IPS-15b (cell line): Measurements from ENCODE around the gene MT1X.
A peak's percentile ranks its signal among the peaks of the same experiment; 100 is the strongest.
"Not testable (repeated sequence)": the region's sequence is repeated elsewhere in the genome, so short reads cannot be mapped to it uniquely, and the experiment has no call there.

ENCODE experiments used
- H3K27me3 ChIP-seq: one replicate; pipeline ENCODE4 v1.6.1; 2013; ENCODE audit warnings: low read length; ENCODE audit not compliant: control insufficient read depth, insufficient read depth
- H3K36me3 ChIP-seq: one replicate; pipeline ENCODE4 v1.6.1; 2013; ENCODE audit warnings: low read length; ENCODE audit not compliant: control insufficient read depth, insufficient read depth
- H3K4me1 ChIP-seq: one replicate; pipeline ENCODE4 v1.6.1; 2013; ENCODE audit warnings: mild to moderate bottlenecking, low read length; ENCODE audit not compliant: control insufficient read depth, insufficient read depth
- H3K4me3 ChIP-seq: one replicate; pipeline ENCODE4 v1.5.1; 2013; ENCODE audit warnings: low read depth, low read length
- H3K9ac ChIP-seq: one replicate; pipeline ENCODE4 v1.6.1; 2013; ENCODE audit warnings: low read depth, mild to moderate bottlenecking, low read length
- H3K9me3 ChIP-seq: one replicate; pipeline ENCODE4 v1.6.1; 2013; ENCODE audit warnings: mild to moderate bottlenecking, low read length; ENCODE audit not compliant: control insufficient read depth, insufficient read depth

MT1X gene

DNA sequence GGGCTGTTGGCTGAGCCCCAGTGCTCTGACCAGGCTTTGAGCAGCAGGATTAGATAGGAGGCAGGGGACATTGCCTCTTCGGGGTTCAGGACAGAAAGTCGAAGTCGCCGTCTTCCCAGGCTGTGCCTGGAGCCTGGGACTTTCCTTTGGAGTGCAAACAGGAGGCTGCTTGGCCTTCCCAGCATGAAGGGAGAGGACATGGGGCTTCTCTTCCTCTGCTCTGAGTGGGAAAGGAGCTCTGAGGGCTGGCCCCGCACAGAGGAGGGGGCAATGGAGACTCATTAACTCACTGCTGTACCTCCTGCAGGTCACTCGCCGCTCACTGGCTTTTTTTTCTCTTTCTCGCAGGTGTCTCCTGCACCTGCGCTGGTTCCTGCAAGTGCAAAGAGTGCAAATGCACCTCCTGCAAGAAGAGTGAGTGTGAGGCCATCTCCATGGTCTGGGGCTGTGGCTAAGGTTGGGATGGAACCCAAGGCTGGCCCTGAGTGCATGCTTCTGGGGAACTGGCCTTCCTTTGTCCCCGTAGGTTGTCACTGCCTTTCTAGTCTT, 23.9 kb upstream of the MT1X start:
- Histone ChIP-seq H3K4me3 (peak overlapping the region; percentile 77), H3K4me1 (peaks cover 2% of the 10 kb centered on the region), H3K27me3 (peaks cover 84% of the 10 kb centered on the region), H3K9ac (no peak overlapping the region), H3K36me3 (no peaks in the 10 kb centered on the region), H3K9me3 (no peaks in the 10 kb centered on the region)

DNA sequence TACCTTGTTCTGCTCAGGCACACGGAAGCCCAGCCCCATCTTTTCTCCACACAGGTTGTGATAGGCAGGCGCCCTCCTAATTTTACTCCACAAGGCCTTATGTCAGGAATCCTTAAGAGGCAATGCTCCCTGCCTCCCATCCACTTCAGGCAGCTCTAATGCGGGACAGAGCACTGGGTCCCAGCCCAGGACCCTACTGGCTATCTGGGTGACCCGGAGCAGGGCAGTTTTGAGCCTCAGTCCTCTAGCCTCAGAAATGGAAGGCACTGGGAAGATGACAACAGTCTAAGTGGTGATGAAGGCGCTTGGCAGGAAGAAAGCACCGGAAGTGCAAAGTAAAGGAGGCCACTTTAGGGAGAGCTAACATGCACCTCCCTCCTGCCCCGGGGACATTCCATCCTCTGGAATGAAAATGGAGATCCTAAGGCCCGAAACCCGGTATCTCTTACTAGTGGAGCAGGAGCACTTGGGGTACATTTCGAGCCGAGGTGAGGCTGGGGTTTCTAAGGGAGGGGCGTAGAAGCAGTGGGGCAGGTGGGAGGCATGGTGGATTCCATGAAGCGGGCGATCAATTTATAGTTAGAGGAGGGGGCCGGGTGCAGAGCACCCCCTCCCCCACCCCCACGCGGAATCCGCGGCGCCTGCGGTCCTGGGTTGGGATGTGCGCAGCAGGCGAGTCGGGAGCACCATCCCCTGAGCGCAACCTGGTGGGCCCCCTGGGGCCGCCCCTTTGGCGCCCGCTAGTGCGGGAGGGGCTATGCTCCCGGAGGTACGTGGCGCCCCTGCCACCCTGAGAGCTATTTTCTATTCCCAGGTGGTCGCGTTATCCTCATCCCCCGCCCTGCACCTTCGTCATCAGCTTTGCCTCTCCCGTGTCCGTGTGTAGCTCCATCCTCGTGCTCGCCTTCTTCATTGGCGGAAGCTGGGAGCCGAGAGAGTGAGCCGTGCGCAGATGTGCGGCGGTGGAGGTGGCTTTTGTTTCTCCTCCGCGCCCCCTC, 19.6 kb upstream of the MT1X start:
- Histone ChIP-seq H3K9me3 (no peaks in the 10 kb centered on the region), H3K27me3 (peaks cover 99% of the 10 kb centered on the region), H3K9ac (no peak overlapping the region), H3K4me1 (peaks cover 5% of the 10 kb centered on the region), H3K4me3 (peak overlapping the region; percentile 62), H3K36me3 (no peaks in the 10 kb centered on the region)

DNA sequence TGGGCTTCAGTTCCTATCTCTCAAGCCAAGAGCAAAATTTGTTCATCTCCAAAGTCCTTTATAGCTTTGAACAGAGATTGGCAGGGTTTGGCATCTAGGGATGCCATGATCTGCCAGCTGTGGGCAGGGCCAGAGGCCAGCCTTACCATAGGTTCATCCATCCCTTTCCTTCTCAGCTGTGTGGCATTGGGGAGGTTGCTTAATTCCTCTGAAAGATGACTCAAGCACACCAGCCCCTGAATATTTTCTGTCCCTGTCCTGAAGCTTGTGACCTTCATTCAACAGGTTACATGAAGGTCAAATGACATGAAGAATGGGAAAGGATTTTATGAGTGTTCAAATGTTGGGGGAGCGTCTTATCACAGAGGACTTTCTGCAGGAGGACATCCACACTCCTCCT, 17.8 kb upstream of the MT1X start:
- Histone ChIP-seq H3K4me1 (peaks cover 3% of the 10 kb centered on the region), H3K9ac (no peak overlapping the region), H3K36me3 (no peaks in the 10 kb centered on the region), H3K9me3 (no peaks in the 10 kb centered on the region), H3K4me3 (no peak overlapping the region), H3K27me3 (peaks cover 100% of the 10 kb centered on the region)

DNA sequence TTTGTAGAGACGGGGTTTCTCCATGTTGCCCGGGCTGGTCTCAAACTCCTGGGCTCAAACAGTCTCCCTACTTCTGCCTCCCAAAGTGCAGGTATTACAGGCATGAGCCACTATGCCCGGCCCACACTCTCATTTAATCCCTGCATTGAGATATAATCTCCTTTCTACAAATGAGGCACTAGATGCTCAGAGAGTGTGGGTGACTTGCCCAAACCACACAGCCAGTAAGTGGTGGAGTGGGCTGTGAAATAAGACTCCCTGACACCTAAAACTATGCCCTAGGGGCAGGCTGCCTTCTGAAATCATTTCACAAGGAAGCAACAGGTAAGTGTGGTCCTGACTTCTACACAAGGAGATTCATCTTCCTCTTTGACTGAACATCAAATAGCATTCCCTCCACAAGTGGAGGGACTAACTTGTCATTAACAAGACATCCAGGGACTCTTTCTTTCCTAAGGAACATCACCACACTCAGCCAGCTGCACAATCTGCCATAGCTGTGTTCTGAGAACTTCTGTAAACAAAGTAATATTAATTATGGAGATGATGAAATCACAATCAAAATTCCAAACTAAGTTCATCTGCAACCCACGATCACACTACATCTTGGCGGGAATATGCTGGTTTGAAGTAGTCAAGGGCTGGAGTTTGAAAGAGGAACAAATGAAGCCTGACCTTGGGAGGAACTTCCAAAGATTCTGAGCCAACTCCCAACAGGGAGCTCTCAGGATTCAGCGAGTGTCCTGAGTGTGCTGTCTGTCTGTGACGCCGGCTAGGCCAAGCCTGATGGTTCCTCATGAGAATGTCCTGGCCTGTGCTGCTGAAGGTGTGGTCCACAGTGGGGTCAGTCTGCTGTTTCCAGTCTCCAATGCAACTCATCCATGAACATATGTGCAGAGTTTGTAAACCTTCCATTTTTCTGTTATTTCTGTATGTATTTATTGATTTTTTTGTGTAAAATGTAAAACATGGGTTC, 16.7 kb upstream of the MT1X start:
- peaks cover 100% of the 10 kb centered on the region for H3K27me3 ChIP-seq
- H3K4me1 ChIP-seq, H3K36me3 ChIP-seq, H3K4me3 ChIP-seq, H3K9me3 ChIP-seq, H3K9ac ChIP-seq: not testable (repeated sequence)

DNA sequence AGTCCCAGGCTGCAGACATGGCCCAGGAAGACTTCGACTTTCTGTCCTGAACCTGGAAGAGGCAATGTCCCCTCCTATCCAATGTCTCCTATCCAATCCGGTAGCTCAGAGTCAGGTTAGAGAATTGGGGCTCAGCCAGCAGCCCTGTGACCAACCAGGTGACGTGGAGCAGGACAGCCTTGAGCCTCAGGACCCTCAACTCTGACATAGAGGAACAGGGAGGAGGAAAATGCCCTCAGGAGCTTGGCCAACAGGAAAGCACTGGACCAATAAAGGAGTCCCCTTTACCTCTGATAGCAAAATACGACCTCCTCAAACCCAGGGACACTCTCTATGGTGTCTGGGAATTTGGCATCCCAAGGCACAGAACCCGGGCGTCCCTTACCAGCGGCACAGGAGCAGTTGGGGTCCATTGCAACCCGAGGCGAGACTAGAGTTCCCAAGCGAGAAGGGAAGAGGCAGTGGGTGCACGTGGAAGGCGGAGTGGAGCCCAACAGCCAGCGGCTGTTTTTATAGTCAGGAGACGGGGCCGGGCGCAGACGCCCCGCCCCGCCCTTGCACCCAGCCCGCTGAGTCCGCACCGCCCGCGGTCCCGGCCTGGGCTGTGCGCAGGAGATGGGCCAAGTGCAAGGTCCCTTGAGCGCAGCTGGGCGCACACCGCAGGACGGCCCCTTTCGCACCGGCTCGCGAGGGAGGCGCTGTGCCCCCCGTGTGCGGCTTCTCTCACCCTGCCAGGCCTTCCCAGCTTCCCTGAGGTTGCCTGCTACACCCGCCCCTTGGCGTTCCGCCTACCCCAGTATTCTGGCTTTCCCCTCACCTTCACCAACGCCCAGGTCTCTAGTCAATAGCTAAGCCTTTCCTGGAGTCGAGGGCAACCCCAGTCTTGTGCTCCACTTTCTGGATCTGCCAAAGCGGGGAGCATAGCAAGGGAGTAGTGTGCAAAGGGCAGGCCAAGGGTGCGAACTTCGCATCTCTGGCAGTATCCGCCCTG, 14.4 kb upstream of the MT1X start, which contains the start of gene MT1G:
MT1G (minus strand) TSS at position 485 of the 991 bp plus-strand sequence; CDS start at position 413, 72 bp downstream.
- Histone ChIP-seq H3K9ac (no peak within 1 kb of the TSS), H3K4me3 (peak within 1 kb of the TSS; percentile 40), H3K4me1 (peaks cover 8% of the 10 kb centered on the region), H3K9me3 (no peaks in the 10 kb centered on the region), H3K27me3 (peaks cover 100% of the 10 kb centered on the region), H3K36me3 (no peaks in the 10 kb centered on the region)

DNA sequence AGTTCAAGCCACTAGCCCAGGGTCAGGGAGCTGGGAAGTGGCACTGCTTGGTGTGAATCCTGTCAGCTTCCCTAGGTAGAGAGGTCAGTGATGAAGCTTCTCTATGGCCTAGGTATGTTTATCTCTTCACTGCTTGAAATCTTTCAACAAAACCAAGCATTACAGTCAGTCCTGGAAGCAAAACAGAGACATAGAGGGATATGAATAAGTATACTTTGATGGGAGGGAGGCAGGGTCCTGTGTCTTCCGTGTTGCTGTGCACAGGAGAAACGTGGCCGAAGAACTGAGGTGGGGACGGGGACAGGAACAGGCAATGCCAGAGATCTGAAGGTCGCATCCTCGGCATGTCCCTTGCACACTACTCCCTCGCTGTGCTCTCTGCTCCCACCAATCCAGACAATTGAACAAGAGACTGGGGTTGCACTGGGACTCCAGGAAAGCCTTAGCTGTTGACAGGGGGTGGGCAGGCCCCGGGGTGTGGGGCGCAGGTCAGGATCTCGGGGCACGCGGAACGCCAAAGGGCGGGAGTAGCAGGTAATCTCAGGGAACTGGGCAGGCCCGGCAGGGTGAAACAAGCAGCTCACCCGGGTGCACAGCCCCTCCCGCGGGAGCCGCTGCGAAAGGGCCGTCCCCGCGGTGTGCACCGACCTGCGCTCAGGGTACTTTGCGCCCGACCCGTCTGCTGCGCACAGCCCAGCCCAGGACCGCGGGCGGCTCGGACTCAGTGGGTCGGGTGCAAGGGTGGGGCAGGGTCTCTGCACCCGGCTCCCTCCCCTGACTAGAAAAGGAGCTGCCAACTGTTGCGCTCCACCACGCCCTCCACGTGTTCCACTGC, 13.0 kb upstream of the MT1X start, which contains the start of gene MT1H:
MT1H (plus strand) TSS at position 810 of the 835 bp plus-strand sequence. CDS start 71 bp downstream, outside the sequence.
- Histone ChIP-seq H3K4me3 (peak within 1 kb of the TSS; percentile 48), H3K9me3 (no peaks in the 10 kb centered on the region), H3K9ac (no peak within 1 kb of the TSS), H3K27me3 (peaks cover 97% of the 10 kb centered on the region), H3K4me1 (peaks cover 11% of the 10 kb centered on the region), H3K36me3 (no peaks in the 10 kb centered on the region)

DNA sequence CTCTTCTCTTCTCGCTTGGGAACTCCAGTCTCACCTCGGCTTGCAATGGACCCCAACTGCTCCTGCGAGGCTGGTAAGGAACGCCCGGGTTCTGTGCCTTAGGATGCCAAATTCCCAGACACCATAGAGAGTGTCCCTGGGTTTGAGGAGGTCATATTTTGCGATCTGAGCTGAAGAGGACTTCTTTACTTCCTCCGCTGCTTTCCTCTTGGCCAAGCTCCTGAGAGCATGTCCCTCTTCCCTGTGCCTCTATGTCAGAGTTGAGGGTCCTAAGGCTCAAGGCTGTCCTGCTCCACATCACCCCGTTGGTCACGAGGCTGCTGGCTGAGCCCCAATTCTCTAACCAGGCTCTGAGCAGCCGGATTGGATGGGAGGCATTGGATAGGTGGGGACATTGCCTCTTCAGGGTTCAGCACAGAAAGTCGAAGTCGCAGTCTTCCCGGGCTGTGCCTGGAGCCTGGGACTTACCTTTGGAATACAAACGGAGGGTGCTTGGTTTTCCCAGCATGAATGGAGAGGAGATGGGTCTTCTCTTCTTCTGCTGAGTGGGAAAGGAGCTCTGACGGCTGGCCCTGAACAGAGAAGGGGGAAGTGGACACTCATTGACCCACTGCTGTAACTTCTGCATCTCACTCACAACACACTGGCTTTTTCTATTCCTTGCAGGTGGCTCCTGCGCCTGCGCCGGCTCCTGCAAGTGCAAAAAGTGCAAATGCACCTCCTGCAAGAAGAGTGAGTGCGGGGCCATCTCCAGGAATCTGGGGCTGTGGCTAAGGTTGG, 12.2 kb upstream of the MT1X start:
- peaks cover 89% of the 10 kb centered on the region for H3K27me3 ChIP-seq
- H3K4me1 ChIP-seq = peaks cover 13% of the 10 kb centered on the region
- H3K4me3 ChIP-seq = peak overlapping the region; percentile 48
- no peaks in the 10 kb centered on the region for H3K36me3 ChIP-seq
- no peak overlapping the region for H3K9ac ChIP-seq
- no peaks in the 10 kb centered on the region for H3K9me3 ChIP-seq

DNA sequence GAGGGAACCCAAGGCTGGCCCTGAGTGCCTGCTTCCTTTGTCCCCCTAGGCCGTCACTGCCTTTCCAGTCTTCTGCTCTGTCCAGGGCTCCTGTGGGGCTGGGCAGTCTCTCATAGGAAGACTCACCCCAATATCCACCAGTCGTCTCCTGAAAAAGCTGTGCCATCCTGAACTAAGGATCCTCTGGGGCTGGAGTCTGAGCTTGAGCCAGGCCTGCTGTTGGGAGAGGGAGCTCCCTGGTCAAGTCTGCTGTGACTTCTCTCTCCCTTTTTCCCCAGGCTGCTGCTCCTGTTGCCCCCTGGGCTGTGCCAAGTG, 11.7 kb upstream of the MT1X start:
- Histone ChIP-seq H3K4me1 (peaks cover 13% of the 10 kb centered on the region), H3K9ac (no peak overlapping the region), H3K4me3 (peak overlapping the region; percentile 48), H3K27me3 (peaks cover 89% of the 10 kb centered on the region), H3K36me3 (no peaks in the 10 kb centered on the region), H3K9me3 (no peaks in the 10 kb centered on the region)

DNA sequence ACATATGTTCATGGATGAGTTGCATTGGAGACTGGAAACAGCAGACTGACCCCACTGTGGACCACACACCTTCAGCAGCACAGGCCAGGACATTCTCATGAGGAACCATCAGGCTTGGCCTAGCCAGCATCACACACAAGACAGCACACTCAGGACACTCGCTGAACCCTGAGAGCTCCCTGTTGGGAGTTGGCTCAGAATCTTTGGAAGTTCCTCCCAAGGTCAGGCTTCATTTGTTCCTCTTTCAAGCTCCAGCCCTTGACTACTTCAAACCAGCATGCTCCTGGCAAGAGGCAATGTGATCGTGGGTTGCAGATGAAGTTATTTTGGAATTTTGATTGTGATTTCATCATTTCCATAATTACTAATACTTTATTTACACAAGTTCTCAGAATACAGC, 10.6 kb upstream of the MT1X start:
- not testable (repeated sequence) for H3K9me3 ChIP-seq, H3K36me3 ChIP-seq, H3K4me3 ChIP-seq, H3K9ac ChIP-seq
- peaks cover 14% of the 10 kb centered on the region for H3K4me1 ChIP-seq
- peaks cover 84% of the 10 kb centered on the region for H3K27me3 ChIP-seq
